Activated CD8-positive, alpha-beta T cell treated with anti-CD3 and anti-CD28 coated beads for 36 hours (primary cell): Measurements from ENCODE around the gene PTPN18. TPM values are rescaled to one million over a fixed set of nuclear protein-coding genes. Genes with fewer than 3 reads are reported as not detected.
"Not testable (repeated sequence)": the region's sequence is repeated elsewhere in the genome, so short reads cannot be mapped to it uniquely, and the experiment has no call there.

ENCODE experiments used
- ATAC-seq: fragments of 200-7000 bp; cut with Tn5 transposase; one replicate; pipeline ENCODE4 v1.10.0; 2021; ENCODE audit warnings: mild to moderate bottlenecking, moderate library complexity
- CTCF ChIA-PET: fragments of 350-600 bp; sonication (Branson Sonifier 250); formaldehyde crosslinking; loops from one replicate; lab custom pipeline; 2021; ENCODE audit warnings: antibody characterized with exemption; lab: Charles Lee
- POLR2A ChIA-PET: fragments of 350-600 bp; sonication (Branson Sonifier 250); formaldehyde crosslinking; loops from one replicate; lab custom pipeline; 2021; ENCODE audit warnings: antibody characterized with exemption; lab: Charles Lee
- DNase-seq: peaks from one replicate; pipeline ENCODE4 v3.0.0-alpha.2; 2020
- H3K27ac Mint-ChIP-seq: one replicate; pipeline ENCODE4 v1.8.0; 2021; ENCODE audit warnings: mild to moderate bottlenecking, mixed read lengths
- H3K27me3 Mint-ChIP-seq: one replicate; pipeline ENCODE4 v1.8.0; 2021; ENCODE audit warnings: mixed read lengths
- H3K36me3 Mint-ChIP-seq: one replicate; pipeline ENCODE4 v1.8.0; 2021; ENCODE audit warnings: low read depth, mixed read lengths
- H3K4me1 Mint-ChIP-seq: one replicate; pipeline ENCODE4 v1.8.0; 2021; ENCODE audit warnings: low read depth, mixed read lengths
- H3K4me3 Mint-ChIP-seq: one replicate; pipeline ENCODE4 v1.8.0; 2021; ENCODE audit warnings: mild to moderate bottlenecking, moderate library complexity, mixed read lengths
- H3K9me3 Mint-ChIP-seq: one replicate; pipeline ENCODE4 v1.8.0; 2021; ENCODE audit warnings: mixed read lengths
- intact Hi-C: fragments of 100-400 bp; cut with micrococcal nuclease; formaldehyde crosslinking; loops from one replicate; pipeline ENCODE4 v1.10.0; 2022
- total RNA-seq, 2 experiments: library from RNA; stranded (reverse); gene quantifications; one replicate each; pipeline ENCODE4 v1.2.3, GENCODE V29; 2021
- TF ChIP-seq, protein P1 (sequence below): fragments of 200-600 bp; IDR thresholded peaks from one replicate; pipeline ENCODE4 v1.8.0; 2022; ENCODE audit warnings: antibody characterized with exemption, mild to moderate bottlenecking

PTPN18 gene
- total RNA-seq, 2 experiments from 2014 or later = 32.9 to 35.4 TPM

DNA sequence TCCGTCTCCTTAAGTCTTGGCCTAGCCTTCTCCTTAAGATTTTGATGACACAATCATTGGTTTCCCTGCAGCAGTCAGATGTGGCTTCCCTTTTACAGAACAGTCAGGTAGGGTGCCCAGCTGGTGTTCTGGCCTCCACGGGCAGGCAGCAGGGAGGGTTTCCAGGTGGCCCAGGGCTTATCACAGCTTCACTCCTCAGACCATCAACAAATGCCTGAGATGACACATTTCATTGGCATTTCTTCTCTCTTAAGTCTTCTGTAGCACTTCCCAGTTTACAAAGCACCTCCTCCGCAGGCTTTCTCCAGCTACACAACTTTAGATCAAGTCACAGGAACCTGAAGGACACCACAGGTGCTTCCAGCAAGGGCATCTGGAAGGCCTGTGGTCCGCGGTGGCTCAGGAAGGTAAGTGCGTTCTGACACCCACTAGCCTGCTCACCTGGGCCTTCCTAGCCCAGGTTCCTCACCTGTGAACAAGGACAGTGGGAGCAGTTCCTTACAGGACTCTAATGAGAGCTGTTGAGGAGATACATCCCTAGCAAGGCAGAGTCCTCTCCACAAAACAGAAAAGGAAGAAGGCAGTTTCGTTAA, 37.6 kb downstream of the PTPN18 start:
- CTCF ChIA-PET = no interaction called here
- DNase-seq (no peak), ATAC-seq (no peak)
- Mint-ChIP-seq H3K4me3 (no peak overlapping the region), H3K36me3 (no peaks in the 10 kb centered on the region), H3K27me3 (peaks cover 15% of the 10 kb centered on the region), H3K9me3 (no peaks in the 10 kb centered on the region), H3K4me1 (peaks cover 11% of the 10 kb centered on the region), H3K27ac (no peak overlapping the region)
- POLR2A ChIA-PET = interaction anchor here (2.2 kb wide), 1 partner anchor 51 kb away, joined by 7 read pairs; the partner anchor contains the start of gene IMP4
- intact Hi-C loops = no loop called here
- TF ChIP-seq, protein P1, sequence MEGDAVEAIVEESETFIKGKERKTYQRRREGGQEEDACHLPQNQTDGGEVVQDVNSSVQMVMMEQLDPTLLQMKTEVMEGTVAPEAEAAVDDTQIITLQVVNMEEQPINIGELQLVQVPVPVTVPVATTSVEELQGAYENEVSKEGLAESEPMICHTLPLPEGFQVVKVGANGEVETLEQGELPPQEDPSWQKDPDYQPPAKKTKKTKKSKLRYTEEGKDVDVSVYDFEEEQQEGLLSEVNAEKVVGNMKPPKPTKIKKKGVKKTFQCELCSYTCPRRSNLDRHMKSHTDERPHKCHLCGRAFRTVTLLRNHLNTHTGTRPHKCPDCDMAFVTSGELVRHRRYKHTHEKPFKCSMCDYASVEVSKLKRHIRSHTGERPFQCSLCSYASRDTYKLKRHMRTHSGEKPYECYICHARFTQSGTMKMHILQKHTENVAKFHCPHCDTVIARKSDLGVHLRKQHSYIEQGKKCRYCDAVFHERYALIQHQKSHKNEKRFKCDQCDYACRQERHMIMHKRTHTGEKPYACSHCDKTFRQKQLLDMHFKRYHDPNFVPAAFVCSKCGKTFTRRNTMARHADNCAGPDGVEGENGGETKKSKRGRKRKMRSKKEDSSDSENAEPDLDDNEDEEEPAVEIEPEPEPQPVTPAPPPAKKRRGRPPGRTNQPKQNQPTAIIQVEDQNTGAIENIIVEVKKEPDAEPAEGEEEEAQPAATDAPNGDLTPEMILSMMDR = no peak

DNA sequence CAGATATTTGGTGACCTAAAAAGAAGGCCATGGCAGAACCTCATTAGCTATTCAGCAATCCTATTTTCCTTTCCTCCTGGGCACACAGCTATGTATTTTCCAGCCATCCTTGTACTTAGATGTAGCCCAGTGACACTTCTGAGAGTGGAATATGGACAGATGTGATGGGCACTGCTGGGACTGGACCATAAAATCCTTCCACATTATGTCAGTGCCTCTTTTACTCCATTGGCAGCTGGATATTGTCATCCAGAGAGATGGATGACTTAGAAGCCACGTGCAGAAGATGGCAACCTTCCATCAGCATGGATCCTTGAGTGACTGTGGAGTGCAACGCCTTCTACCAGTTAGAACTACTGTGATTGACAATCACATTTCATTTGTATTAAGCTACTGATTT, 50.4 kb downstream of the PTPN18 start:
- H3K4me1 Mint-ChIP-seq, POLR2A ChIA-PET, H3K27ac Mint-ChIP-seq, CTCF ChIA-PET, DNase-seq, ATAC-seq, H3K4me3 Mint-ChIP-seq, H3K9me3 Mint-ChIP-seq, intact Hi-C loops, H3K36me3 Mint-ChIP-seq, H3K27me3 Mint-ChIP-seq: not testable (repeated sequence)

GRCh38 chr2:130416693-130417092, 60.8 kb downstream of the PTPN18 start:
- H3K27ac Mint-ChIP-seq, H3K4me1 Mint-ChIP-seq, H3K27me3 Mint-ChIP-seq, POLR2A ChIA-PET, H3K4me3 Mint-ChIP-seq, CTCF ChIA-PET, ATAC-seq, intact Hi-C loops, H3K9me3 Mint-ChIP-seq, H3K36me3 Mint-ChIP-seq: not testable (repeated sequence)
- peak; percentile 57 for DNase-seq

DNA sequence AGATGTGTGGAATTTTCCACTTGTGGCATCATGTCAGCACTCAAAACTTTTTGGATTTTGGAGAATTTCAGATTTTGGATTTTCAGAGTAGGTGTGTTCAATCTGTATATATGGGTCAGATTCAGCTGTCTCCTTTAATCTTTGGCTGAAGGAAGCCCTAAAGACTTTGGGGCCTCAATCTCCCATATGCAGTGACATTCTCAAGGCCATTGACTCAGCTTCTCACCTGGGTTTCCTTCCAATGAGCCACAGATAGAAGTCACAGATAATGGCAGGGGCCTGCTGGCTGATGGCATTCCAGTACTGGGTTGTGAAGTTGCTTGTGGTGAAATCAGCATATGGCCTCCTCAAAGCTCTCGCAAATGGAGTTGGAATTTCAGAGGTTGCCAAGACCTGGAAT, 63.0 kb downstream of the PTPN18 start:
- CTCF ChIA-PET, H3K27ac Mint-ChIP-seq, POLR2A ChIA-PET, H3K4me3 Mint-ChIP-seq, H3K27me3 Mint-ChIP-seq, H3K36me3 Mint-ChIP-seq, H3K9me3 Mint-ChIP-seq, ATAC-seq, intact Hi-C loops, DNase-seq, H3K4me1 Mint-ChIP-seq: not testable (repeated sequence)

Other genes with a start within 250 kb of the PTPN18 start
- not detected for gene POTEF, start 226.8 kb upstream of the PTPN18 start, total RNA-seq
- 1 to 10 TPM; 3.0 to 3.5 TPM for gene CCDC74B, start 210.9 kb upstream of the PTPN18 start, total RNA-seq
- gene SMPD4, start 174.5 kb upstream of the PTPN18 start, total RNA-seq = 10 to 100 TPM; 73.8 to 75.8 TPM
- gene MZT2B, start 173.8 kb upstream of the PTPN18 start, total RNA-seq = 100 to 1,000 TPM; 390 to 402 TPM
- gene TUBA3E, start 157.6 kb upstream of the PTPN18 start, total RNA-seq = not detected
- 100 to 1,000 TPM; 160 to 163 TPM for gene IMP4, start 13.2 kb upstream of the PTPN18 start, total RNA-seq
- gene POTEI, start 153.3 kb downstream of the PTPN18 start, total RNA-seq = not detected
- gene CFC1B, start 165.2 kb downstream of the PTPN18 start, total RNA-seq = not detected
- gene CFC1, start 243.5 kb downstream of the PTPN18 start, total RNA-seq = not detected